ENCODE data around the gene GDF7. TPM values are rescaled to one million over a fixed set of nuclear protein-coding genes. Genes with fewer than 3 reads are reported as not detected.

GDF7 gene
- 0.17 TPM for total RNA-seq
- polyA plus RNA-seq, result under 1 TPM; 0.12 to 0.18 (median 0.13) TPM

GRCh38 chr2:20666304-20667150, at the start of gene GDF7:
GDF7 (plus strand) TSS chr2:20667144; CDS start chr2:20667240, 96 bp downstream.
- H3K4me3 ChIP-seq (ENCODE audit: low read depth, low read length), result no peak within 1 kb of the TSS
- Mint-ChIP-seq H3K4me1 (peaks cover 0 to 30% (median 5%) of the 10 kb centered on the region in 4 donors), H3K9me3 (peaks cover 0 to 8% (median 0%) of the 10 kb centered on the region in 7 donors), H3K36me3 (no peaks in the 10 kb centered on the region), H3K4me3 (peak within 1 kb of the TSS; percentile 69 to 85 (median 78)), H3K27ac (peak within 1 kb of the TSS in 2 of 3 donors; percentile 69 to 78), H3K27me3 (peaks cover 84% of the 10 kb centered on the region)
- no peaks in the 10 kb centered on the region for H3K36me3 ChIP-seq (ENCODE audit: control insufficient read depth, insufficient read depth, low read length)
- ATAC-seq (ENCODE audit: low read depth in 2 of 2) (peak in 1 of 2 donors; percentile 12), DNase-seq (peak in 2 of 3 donors; percentile 18 to 37)
- no peaks in the 10 kb centered on the region for H3K9me3 ChIP-seq (ENCODE audit: control insufficient read depth in 2 of 2, low read length in 2 of 2)
- peaks cover 28% of the 10 kb centered on the region for H3K27me3 ChIP-seq (ENCODE audit: control insufficient read depth, insufficient read depth, low read length)
- no peak within 1 kb of the TSS for H3K27ac ChIP-seq (ENCODE audit: insufficient read depth, low read length, poor library complexity, severe bottlenecking)
- peaks cover 30% of the 10 kb centered on the region for H3K4me1 ChIP-seq (ENCODE audit: control insufficient read depth, insufficient read depth, low read length, poor library complexity, severe bottlenecking)

GRCh38 chr2:20617892-20618467, 49.0 kb upstream of the GDF7 start:
- Mint-ChIP-seq H3K4me1 (no peaks in the 10 kb centered on the region), H3K36me3 (peaks cover 35% of the 10 kb centered on the region), H3K27me3 (no peaks in the 10 kb centered on the region), H3K4me3 (no peak overlapping the region), H3K27ac (no peak overlapping the region), H3K9me3 (no peaks in the 10 kb centered on the region)
- H3K4me1 ChIP-seq (ENCODE audit: control insufficient read depth, insufficient read depth, low read length, poor library complexity, severe bottlenecking), result no peaks in the 10 kb centered on the region
- H3K36me3 ChIP-seq (ENCODE audit: control insufficient read depth, insufficient read depth, low read length), result peaks cover 29% of the 10 kb centered on the region
- no peaks in the 10 kb centered on the region for H3K27me3 ChIP-seq (ENCODE audit: control insufficient read depth, insufficient read depth, low read length)
- ATAC-seq (ENCODE audit: low read depth in 2 of 2), result no peak
- no peak overlapping the region for H3K4me3 ChIP-seq (ENCODE audit: low read depth, low read length)
- no peaks in the 10 kb centered on the region for H3K9me3 ChIP-seq (ENCODE audit: control insufficient read depth in 2 of 2, low read length in 2 of 2)
- no peak overlapping the region for H3K27ac ChIP-seq (ENCODE audit: insufficient read depth, low read length, poor library complexity, severe bottlenecking)
- DNase-seq, result no peak

GRCh38 chr2:20618468-20618885, 48.5 kb upstream of the GDF7 start:
- DNase-seq (no peak), ATAC-seq (ENCODE audit: low read depth in 2 of 2) (no peak)
- peaks cover 38% of the 10 kb centered on the region for H3K36me3 Mint-ChIP-seq
- H3K27me3 Mint-ChIP-seq, result no peaks in the 10 kb centered on the region
- no peak overlapping the region for H3K27ac ChIP-seq (ENCODE audit: insufficient read depth, low read length, poor library complexity, severe bottlenecking)
- no peaks in the 10 kb centered on the region for H3K9me3 Mint-ChIP-seq
- no peak overlapping the region for H3K27ac Mint-ChIP-seq
- no peaks in the 10 kb centered on the region for H3K4me1 Mint-ChIP-seq
- peaks cover 34% of the 10 kb centered on the region for H3K36me3 ChIP-seq (ENCODE audit: control insufficient read depth, insufficient read depth, low read length)
- H3K4me3 ChIP-seq (ENCODE audit: low read depth, low read length), result no peak overlapping the region
- H3K27me3 ChIP-seq (ENCODE audit: control insufficient read depth, insufficient read depth, low read length), result no peaks in the 10 kb centered on the region
- no peak overlapping the region for H3K4me3 Mint-ChIP-seq
- no peaks in the 10 kb centered on the region for H3K9me3 ChIP-seq (ENCODE audit: control insufficient read depth in 2 of 2, low read length in 2 of 2)
- H3K4me1 ChIP-seq (ENCODE audit: control insufficient read depth, insufficient read depth, low read length, poor library complexity, severe bottlenecking), result no peaks in the 10 kb centered on the region

- H3K27ac Mint-ChIP-seq, result peak overlapping the region in 1 of 3 donors; percentile 62
- H3K27ac ChIP-seq (ENCODE audit: insufficient read depth, low read length, poor library complexity, severe bottlenecking), result no peak overlapping the region
- H3K9me3 Mint-ChIP-seq, result no peaks in the 10 kb centered on the region
- no peaks in the 10 kb centered on the region for H3K27me3 ChIP-seq (ENCODE audit: control insufficient read depth, insufficient read depth, low read length)
- DNase-seq (no peak), ATAC-seq (ENCODE audit: low read depth in 2 of 2) (no peak)
- H3K36me3 ChIP-seq (ENCODE audit: control insufficient read depth, insufficient read depth, low read length), result peaks cover 40% of the 10 kb centered on the region
- H3K4me1 ChIP-seq (ENCODE audit: control insufficient read depth, insufficient read depth, low read length, poor library complexity, severe bottlenecking), result no peaks in the 10 kb centered on the region
- no peaks in the 10 kb centered on the region for H3K27me3 Mint-ChIP-seq
- H3K9me3 ChIP-seq (ENCODE audit: control insufficient read depth in 2 of 2, low read length in 2 of 2), result no peaks in the 10 kb centered on the region
- H3K4me1 Mint-ChIP-seq, result no peaks in the 10 kb centered on the region
- H3K4me3 Mint-ChIP-seq, result no peak overlapping the region
- H3K36me3 Mint-ChIP-seq, result peaks cover 34% of the 10 kb centered on the region
- H3K4me3 ChIP-seq (ENCODE audit: low read depth, low read length), result no peak overlapping the region
Measured at GRCh38 chr2:20618886-20619521, 47.9 kb upstream of the GDF7 start.

GRCh38 chr2:20619624-20620024, 47.3 kb upstream of the GDF7 start:
- peaks cover 42% of the 10 kb centered on the region for H3K36me3 ChIP-seq (ENCODE audit: control insufficient read depth, insufficient read depth, low read length)
- Mint-ChIP-seq H3K36me3 (peaks cover 31% of the 10 kb centered on the region), H3K4me1 (no peaks in the 10 kb centered on the region), H3K4me3 (no peak overlapping the region), H3K27ac (peak overlapping the region in 1 of 3 donors; percentile 62), H3K9me3 (no peaks in the 10 kb centered on the region), H3K27me3 (no peaks in the 10 kb centered on the region)
- no peaks in the 10 kb centered on the region for H3K9me3 ChIP-seq (ENCODE audit: control insufficient read depth in 2 of 2, low read length in 2 of 2)
- H3K27ac ChIP-seq (ENCODE audit: insufficient read depth, low read length, poor library complexity, severe bottlenecking), result no peak overlapping the region
- H3K4me3 ChIP-seq (ENCODE audit: low read depth, low read length), result no peak overlapping the region
- no peaks in the 10 kb centered on the region for H3K4me1 ChIP-seq (ENCODE audit: control insufficient read depth, insufficient read depth, low read length, poor library complexity, severe bottlenecking)
- ATAC-seq (ENCODE audit: low read depth in 2 of 2) (no peak), DNase-seq (no peak)
- no peaks in the 10 kb centered on the region for H3K27me3 ChIP-seq (ENCODE audit: control insufficient read depth, insufficient read depth, low read length)

GRCh38 chr2:20620271-20620681, 46.7 kb upstream of the GDF7 start:
- DNase-seq, result no peak
- H3K36me3 ChIP-seq (ENCODE audit: control insufficient read depth, insufficient read depth, low read length), result peaks cover 42% of the 10 kb centered on the region
- no peak overlapping the region for H3K4me3 Mint-ChIP-seq

GRCh38 chr2:20620696-20621365, 46.1 kb upstream of the GDF7 start:
- H3K9me3 ChIP-seq (ENCODE audit: control insufficient read depth in 2 of 2, low read length in 2 of 2), result no peaks in the 10 kb centered on the region
- H3K27ac ChIP-seq (ENCODE audit: insufficient read depth, low read length, poor library complexity, severe bottlenecking), result no peak overlapping the region
- Mint-ChIP-seq H3K27ac (peak overlapping the region in 2 of 3 donors; percentile 2 to 9), H3K36me3 (peaks cover 32% of the 10 kb centered on the region), H3K4me3 (no peak overlapping the region), H3K4me1 (no peaks in the 10 kb centered on the region), H3K27me3 (no peaks in the 10 kb centered on the region), H3K9me3 (no peaks in the 10 kb centered on the region)
- no peak for DNase-seq
- peaks cover 42% of the 10 kb centered on the region for H3K36me3 ChIP-seq (ENCODE audit: control insufficient read depth, insufficient read depth, low read length)
- no peaks in the 10 kb centered on the region for H3K4me1 ChIP-seq (ENCODE audit: control insufficient read depth, insufficient read depth, low read length, poor library complexity, severe bottlenecking)
- H3K4me3 ChIP-seq (ENCODE audit: low read depth, low read length), result no peak overlapping the region
- ATAC-seq (ENCODE audit: low read depth in 2 of 2), result no peak
- no peaks in the 10 kb centered on the region for H3K27me3 ChIP-seq (ENCODE audit: control insufficient read depth, insufficient read depth, low read length)

More at GRCh38 chr2:20620271-20620681, 46.7 kb upstream of the GDF7 start:
- no peaks in the 10 kb centered on the region for H3K9me3 ChIP-seq (ENCODE audit: control insufficient read depth in 2 of 2, low read length in 2 of 2)
- peaks cover 31% of the 10 kb centered on the region for H3K36me3 Mint-ChIP-seq
- no peaks in the 10 kb centered on the region for H3K4me1 Mint-ChIP-seq
- peak overlapping the region in 1 of 3 donors; percentile 2 for H3K27ac Mint-ChIP-seq
- no peaks in the 10 kb centered on the region for H3K27me3 ChIP-seq (ENCODE audit: control insufficient read depth, insufficient read depth, low read length)
- no peak overlapping the region for H3K27ac ChIP-seq (ENCODE audit: insufficient read depth, low read length, poor library complexity, severe bottlenecking)
- H3K27me3 Mint-ChIP-seq, result no peaks in the 10 kb centered on the region
- H3K4me1 ChIP-seq (ENCODE audit: control insufficient read depth, insufficient read depth, low read length, poor library complexity, severe bottlenecking), result no peaks in the 10 kb centered on the region
- no peak overlapping the region for H3K4me3 ChIP-seq (ENCODE audit: low read depth, low read length)
- ATAC-seq (ENCODE audit: low read depth in 2 of 2), result no peak
- no peaks in the 10 kb centered on the region for H3K9me3 Mint-ChIP-seq
